Stimulated activated CD4-positive, alpha-beta T cell treated with anti-CD3 and anti-CD28 coated beads, Interleukin-15, amount 100 ng/mL, for 24 hours (primary cell): ENCODE results near the gene CAT.

Experiments used
- DNase-seq: peaks from one replicate; pipeline ENCODE4 v3.0.0-alpha.2; 2020

The CAT gene

GRCh38 chr11:34461215-34461614, 22.5 kb downstream of the CAT start:
- DNase-seq: no peak

- no peak for DNase-seq
Observed at GRCh38 chr11:34464591-34465051, 25.9 kb downstream of the CAT start.

- no peak for DNase-seq
Observed at GRCh38 chr11:34466802-34467488, 28.2 kb downstream of the CAT start.

- DNase-seq: peak; percentile 59
Observed at GRCh38 chr11:34468209-34468841, 29.6 kb downstream of the CAT start.

GRCh38 chr11:34473603-34474169, 35.0 kb downstream of the CAT start:
- DNase-seq: no peak

GRCh38 chr11:34475656-34476055, 36.9 kb downstream of the CAT start:
- no peak for DNase-seq

GRCh38 chr11:34476849-34477248, 38.1 kb downstream of the CAT start:
- no peak for DNase-seq

- DNase-seq: no peak
Observed at GRCh38 chr11:34478845-34479663, 40.3 kb downstream of the CAT start.

GRCh38 chr11:34480314-34480713, 41.6 kb downstream of the CAT start:
- no peak for DNase-seq

- no peak for DNase-seq
Observed at GRCh38 chr11:34481307-34481706, 42.6 kb downstream of the CAT start.

- no peak for DNase-seq
Observed at GRCh38 chr11:34483106-34483874, 44.6 kb downstream of the CAT start.

GRCh38 chr11:34487430-34487829, 48.7 kb downstream of the CAT start:
- DNase-seq: no peak

- DNase-seq: no peak
Observed at GRCh38 chr11:34488855-34489557, 50.3 kb downstream of the CAT start.

- no peak for DNase-seq
Observed at GRCh38 chr11:34490304-34490703, 51.6 kb downstream of the CAT start.

GRCh38 chr11:34492806-34493414, 54.2 kb downstream of the CAT start:
- peak; percentile 58 for DNase-seq

GRCh38 chr11:34493468-34493867, 54.7 kb downstream of the CAT start:
- no peak for DNase-seq

GRCh38 chr11:34493926-34494595, 55.3 kb downstream of the CAT start:
- DNase-seq: no peak

GRCh38 chr11:34495239-34495723, 56.5 kb downstream of the CAT start:
- no peak for DNase-seq

- no peak for DNase-seq
Observed at GRCh38 chr11:34495724-34496377, 57.1 kb downstream of the CAT start.
